Natural killer cell (primary cell): ENCODE data around the gene OR4C45. TPM values are rescaled to one million over a fixed set of nuclear protein-coding genes. Genes with fewer than 3 reads are reported as not detected.
"Not testable (repeated sequence)": the region's sequence is repeated elsewhere in the genome, so short reads cannot be mapped to it uniquely, and the experiment has no call there.

ENCODE experiments used
- ATAC-seq, 3 donors: fragments of 150-1000 bp in 2 of 3; fragments of 200-7000 bp in 1 of 3; cut with Tn5 transposase; 1 replicate in 1 of 3; 2 replicates in 2 of 3; pipeline ENCODE4 v1.10.0; 2021; ENCODE audit warnings: mild to moderate bottlenecking in 2 of 3, moderate library complexity in 2 of 3
- DNase-seq, 2 donors: peaks; one replicate each; pipeline versions ENCODE4 v3.0.0 to v3.0.0-alpha.2; 2013 to 2021; ENCODE audit warnings: mixed read lengths in 1 of 2
- H3K27ac ChIP-seq: one replicate; pipeline ENCODE4 v1.5.1; 2013; ENCODE audit warnings: mild to moderate bottlenecking, low read length
- H3K27me3 ChIP-seq: one replicate; pipeline ENCODE4 v1.6.1; 2013; ENCODE audit warnings: low read length; ENCODE audit not compliant: control insufficient read depth, insufficient read depth
- H3K36me3 ChIP-seq: one replicate; pipeline ENCODE4 v1.6.1; 2013; ENCODE audit warnings: low read length; ENCODE audit not compliant: control insufficient read depth, insufficient read depth
- H3K4me1 ChIP-seq: one replicate; pipeline ENCODE4 v1.6.1; 2013; ENCODE audit warnings: low read length; ENCODE audit not compliant: control insufficient read depth, insufficient read depth
- H3K4me3 ChIP-seq: one replicate; pipeline ENCODE4 v1.5.1; 2013; ENCODE audit warnings: low read length
- H3K9me3 ChIP-seq: one replicate; pipeline ENCODE4 v1.6.1; 2013; ENCODE audit warnings: low read length; ENCODE audit not compliant: control insufficient read depth, insufficient read depth
- H3K27ac Mint-ChIP-seq, 2 donors: one replicate each; pipeline ENCODE4 v1.8.0; 2022; ENCODE audit warnings: mild to moderate bottlenecking in 2 of 2, mixed read lengths in 2 of 2, moderate library complexity in 1 of 2
- H3K27me3 Mint-ChIP-seq, 2 donors: one replicate each; pipeline ENCODE4 v1.8.0; 2022; ENCODE audit warnings: low read depth in 2 of 2, mixed read lengths in 2 of 2
- H3K36me3 Mint-ChIP-seq: one replicate; pipeline ENCODE4 v1.8.0; 2022; ENCODE audit warnings: mixed read lengths
- H3K4me1 Mint-ChIP-seq, 2 donors: one replicate each; pipeline ENCODE4 v1.8.0; 2022; ENCODE audit warnings: mixed read lengths in 2 of 2
- H3K4me3 Mint-ChIP-seq: one replicate; pipeline ENCODE4 v1.8.0; 2022; ENCODE audit warnings: mild to moderate bottlenecking, moderate library complexity, mixed read lengths
- H3K9me3 Mint-ChIP-seq, 2 donors: one replicate each; pipeline ENCODE4 v1.8.0; 2022; ENCODE audit warnings: mixed read lengths in 2 of 2
- CTCF ChIP-seq: fragments of 200-600 bp; IDR thresholded peaks from one replicate; pipeline ENCODE4 v1.8.0; 2022; ENCODE audit warnings: antibody characterized with exemption
- WGBS: methylation state at CpG from one replicate; pipeline ENCODE4 v1.1.7; 2013; ENCODE audit warnings: missing lambda C conversion rate; ENCODE audit not compliant: insufficient coverage; 5-methylcytosine and 5-hydroxymethylcytosine counted together
- intact Hi-C: fragments of 100-400 bp; cut with micrococcal nuclease; formaldehyde crosslinking; loops from one replicate; pipeline ENCODE4 v1.14.2; 2022
- total RNA-seq, 4 donors: library from RNA; stranded (reverse); fragments of 120-200 nt in 1 of 4; gene quantifications; one replicate each; pipeline versions ENCODE4 v1.2.3 to v1.2.4, GENCODE V29; 2013 to 2022

Gene OR4C45
- total RNA-seq, 3 donors from 2014 or later (not counting 1 experiment from before 2014, with no cell fraction given): not detected

DNA sequence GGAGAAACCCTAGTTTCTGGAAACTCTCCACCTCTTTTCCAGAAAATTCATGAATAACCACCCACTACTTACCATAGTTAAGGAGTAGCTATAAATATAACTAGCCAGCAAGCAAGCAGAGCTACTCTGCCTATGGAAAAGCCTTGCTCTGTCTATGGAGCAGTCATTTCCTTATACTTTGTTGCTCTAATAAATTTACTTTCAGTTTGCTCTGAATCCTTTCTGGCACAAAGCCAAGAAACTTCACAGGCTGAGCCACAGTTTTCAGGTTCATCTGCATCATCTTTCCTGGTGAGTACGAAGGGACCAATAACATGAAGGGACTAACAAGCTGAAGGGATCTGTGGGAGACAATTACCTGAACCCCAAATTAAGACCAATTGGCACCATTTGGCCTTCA lies 4.6 kb downstream of the OR4C45 start:
- H3K27ac Mint-ChIP-seq: no peak overlapping the region
- H3K4me3 ChIP-seq: no peak overlapping the region
- no peaks in the 10 kb centered on the region for H3K4me1 Mint-ChIP-seq
- ATAC-seq (no peak), DNase-seq (no peak)
- no peaks in the 10 kb centered on the region for H3K27me3 Mint-ChIP-seq
- no peaks in the 10 kb centered on the region for H3K27me3 ChIP-seq
- no peak for TF ChIP-seq CTCF
- peaks cover 7% of the 10 kb centered on the region for H3K36me3 Mint-ChIP-seq
- no peaks in the 10 kb centered on the region for H3K36me3 ChIP-seq
- no peaks in the 10 kb centered on the region for H3K4me1 ChIP-seq
- no peak overlapping the region for H3K4me3 Mint-ChIP-seq
- H3K27ac ChIP-seq: no peak overlapping the region
- 65% methylated on average over 1 of the region's 1 CpG for WGBS
- intact Hi-C loops: no loop called here
- peaks cover 10% of the 10 kb centered on the region for H3K9me3 ChIP-seq
- peaks cover 11 to 14% of the 10 kb centered on the region in 2 donors for H3K9me3 Mint-ChIP-seq

- peaks cover 13% of the 10 kb centered on the region for H3K36me3 Mint-ChIP-seq
- Histone ChIP-seq H3K36me3 (no peaks in the 10 kb centered on the region), H3K27ac (no peak overlapping the region), H3K9me3 (peaks cover under 1% of the 10 kb centered on the region), H3K27me3 (no peaks in the 10 kb centered on the region), H3K4me1 (no peaks in the 10 kb centered on the region), H3K4me3 (no peak overlapping the region)
- peaks cover 13% of the 10 kb centered on the region in 2 donors for H3K9me3 Mint-ChIP-seq
- ATAC-seq (no peak), DNase-seq (no peak)
- no peaks in the 10 kb centered on the region for H3K4me1 Mint-ChIP-seq
- WGBS: 100% methylated on average over 2 of the region's 2 CpGs
- H3K27ac Mint-ChIP-seq: no peak overlapping the region
- TF ChIP-seq CTCF: no peak
- H3K27me3 Mint-ChIP-seq: no peaks in the 10 kb centered on the region
- no peak overlapping the region for H3K4me3 Mint-ChIP-seq
- intact Hi-C loops: no loop called here
Measured at GRCh38 chr11:50044647-50045046, 12.0 kb downstream of the OR4C45 start.

DNA sequence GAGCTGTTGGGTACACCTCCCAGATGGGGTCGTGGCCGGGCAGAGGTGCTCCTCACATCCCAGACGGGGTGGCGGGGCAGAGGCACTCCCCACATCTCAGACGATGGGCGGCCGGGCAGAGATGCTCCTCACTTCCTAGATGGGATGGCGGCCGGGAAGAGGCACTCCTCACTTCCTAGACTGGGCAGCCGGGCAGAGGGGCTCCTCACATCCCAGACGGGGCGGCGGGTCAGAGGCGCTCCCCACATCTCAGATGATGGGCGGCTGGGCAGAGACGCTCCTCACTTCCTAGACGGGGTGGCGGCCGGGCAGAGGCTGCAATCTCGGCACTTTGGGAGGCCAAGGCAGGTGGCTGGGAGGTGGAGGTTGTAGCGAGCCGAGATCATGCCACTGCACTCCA lies 30.4 kb downstream of the OR4C45 start:
- DNase-seq, H3K4me3 Mint-ChIP-seq, H3K27ac ChIP-seq, H3K27me3 Mint-ChIP-seq, H3K9me3 ChIP-seq, H3K27me3 ChIP-seq, H3K36me3 ChIP-seq, H3K4me1 Mint-ChIP-seq, H3K4me1 ChIP-seq, H3K4me3 ChIP-seq, ATAC-seq, intact Hi-C loops, H3K27ac Mint-ChIP-seq: not testable (repeated sequence)
- 93% methylated on average over 15 of the region's 22 CpGs for WGBS
- Mint-ChIP-seq H3K9me3 (peaks cover 15 to 16% of the 10 kb centered on the region in 2 donors), H3K36me3 (peaks cover 12% of the 10 kb centered on the region)

DNA sequence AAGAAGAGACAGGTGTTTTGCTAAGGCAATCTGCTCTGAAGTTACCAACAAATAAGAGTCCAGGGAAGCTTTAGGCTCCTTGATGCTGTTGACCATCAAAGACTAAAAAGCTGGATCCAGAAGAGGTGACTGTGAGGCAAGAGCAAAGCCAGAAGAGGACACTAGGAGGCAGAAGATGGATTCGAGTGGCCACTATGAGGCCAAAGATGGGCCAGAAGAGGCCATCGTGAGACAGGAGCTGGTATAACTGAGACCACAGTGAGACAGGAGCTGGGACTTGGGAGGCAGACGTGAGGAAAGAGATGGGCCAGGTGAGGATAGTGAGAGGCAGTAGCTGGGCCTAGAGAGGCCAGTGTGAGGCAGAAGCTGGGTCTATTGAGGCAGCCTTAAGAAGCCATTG lies 37.7 kb downstream of the OR4C45 start:
- Histone ChIP-seq H3K36me3 (no peaks in the 10 kb centered on the region), H3K27me3 (no peaks in the 10 kb centered on the region), H3K9me3 (peaks cover 53% of the 10 kb centered on the region), H3K4me3 (no peak overlapping the region), H3K27ac (no peak overlapping the region), H3K4me1 (no peaks in the 10 kb centered on the region)
- Mint-ChIP-seq H3K27me3 (no peaks in the 10 kb centered on the region), H3K9me3 (peaks cover 25 to 57% of the 10 kb centered on the region in 2 donors), H3K36me3 (peaks cover 54% of the 10 kb centered on the region), H3K4me1 (no peaks in the 10 kb centered on the region), H3K27ac (no peak overlapping the region), H3K4me3 (no peak overlapping the region)
- ATAC-seq: no peak
- no peak for TF ChIP-seq CTCF
- intact Hi-C loops: no loop called here
- DNase-seq: no peak
- WGBS: 60% methylated on average over 3 of the region's 3 CpGs
